H1 (cell line): ENCODE measurements around the gene SPSB1. TPM values are rescaled to one million over a fixed set of nuclear protein-coding genes. Genes with fewer than 3 reads are reported as not detected.

Experiments used
- CHD1 ChIP-seq: IDR thresholded peaks from 2 replicates; pipeline ENCODE4 v1.6.1; 2012; ENCODE audit warnings: low read depth, low read length, improper control_type of control experiment
- JUN ChIP-seq: IDR thresholded peaks from 2 replicates; pipeline ENCODE4 v1.6.1; 2011; ENCODE audit warnings: low read depth, mild to moderate bottlenecking, improper control_type of control experiment, low read length
- KDM1A ChIP-seq: fragments of 200-600, 300-600 bp; sonication (generic); IDR thresholded peaks from 2 replicates; pipeline ENCODE4 v1.7.1; 2016; ENCODE audit warnings: mild to moderate bottlenecking, low read length, borderline replicate concordance
- POLR2A ChIP-seq, 2 experiments: IDR thresholded peaks; 1 replicate in 1 of 2; 2 replicates in 1 of 2; pipeline ENCODE4 v1.6.1; 2011; ENCODE audit warnings: low read depth in 2 of 2, low read length in 2 of 2, mild to moderate bottlenecking in 2 of 2; ENCODE audit errors: control extremely low read depth in 1 of 2
- RBBP5 ChIP-seq: IDR thresholded peaks from 2 replicates; pipeline ENCODE4 v1.7.1; 2012; ENCODE audit warnings: low read depth, mild to moderate bottlenecking, inconsistent platforms, low read length, moderate library complexity, borderline replicate concordance
- RXRA ChIP-seq: IDR thresholded peaks from 2 replicates; pipeline ENCODE4 v1.6.1; 2011; ENCODE audit warnings: low read depth, mild to moderate bottlenecking, low read length, moderate library complexity; ENCODE audit not compliant: insufficient read depth
- SP2 ChIP-seq: IDR thresholded peaks from 2 replicates; pipeline ENCODE4 v1.6.1; 2012; ENCODE audit warnings: mild to moderate bottlenecking, low read length, inconsistent platforms
- ZNF274 ChIP-seq: IDR thresholded peaks from 2 replicates; pipeline ENCODE4 v1.7.0; 2012; ENCODE audit warnings: low read length, borderline replicate concordance; ENCODE audit errors: extremely low read depth
- polyA plus RNA-seq, 7 experiments: library from polyadenylated mRNA; depleted of rRNA in 3 of 7; stranded (reverse) in 5 of 7; unstranded in 2 of 7; fragments of >200 nt in 5 of 7; fragments of 200-250 nt in 2 of 7; gene quantifications; 1 replicate in 5 of 7; 2 replicates in 1 of 7; 4 replicates in 1 of 7; pipeline versions ENCODE4 v1.2.1 to v1.2.3, GENCODE V29; 2011 to 2013; ENCODE audit warnings: missing spikeins in 2 of 7, mixed read lengths in 2 of 7
- total RNA-seq: library from RNA; stranded (reverse); fragmentation: NEBNext Ultra II Directional; extraction: Animal tissue kit (Norgen Biotek cat#: 25700); gene quantifications from 2 replicates; pipeline ENCODE4 v1.2.1, GENCODE V29; 2021
- TF ChIP-seq, protein P1 (sequence below): fragments of 300-600 bp; sonication (generic); IDR thresholded peaks from 2 replicates; pipeline ENCODE4 v1.7.1; 2012; ENCODE audit warnings: low read length, moderate library complexity, mild to moderate bottlenecking, inconsistent platforms; ENCODE audit not compliant: insufficient replicate concordance
- TF ChIP-seq, protein P2 (sequence below), 3 experiments: IDR thresholded peaks; 1 replicate in 2 of 3; 2 replicates in 1 of 3; pipeline versions ENCODE4 v1.5.1 to v1.6.1; 2011; ENCODE audit warnings: low read length in 3 of 3, mild to moderate bottlenecking in 3 of 3, inconsistent platforms in 2 of 3, low read depth in 1 of 3, moderate library complexity in 1 of 3; ENCODE audit not compliant: insufficient read depth in 1 of 3; ENCODE audit errors: control extremely low read depth in 1 of 3

Gene SPSB1
- total and polyA plus RNA-seq, 2 of the 8 experiments (the other 6 are each of a cell fraction or from before 2014, with no cell fraction given) = 5.3 to 6.4 TPM

DNA sequence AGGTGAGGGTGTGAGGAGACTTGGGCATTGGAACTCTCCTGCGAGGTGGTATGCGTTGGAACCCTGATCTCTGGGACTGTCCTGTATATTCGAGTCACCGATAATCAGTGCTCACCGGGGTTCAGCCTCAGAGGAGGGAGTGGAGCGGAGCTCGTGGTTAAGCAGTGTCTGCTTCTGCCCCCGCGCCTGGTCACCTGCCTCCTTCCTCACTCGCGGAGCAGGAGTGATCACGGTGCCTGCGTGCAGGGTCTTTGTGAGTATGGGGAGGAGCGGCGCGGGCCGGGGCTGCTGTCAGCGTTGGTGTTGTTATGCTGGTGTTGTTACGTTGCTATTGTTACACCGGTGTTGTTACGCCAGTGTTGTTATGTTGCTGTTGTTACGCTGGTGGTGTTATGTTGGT is 34.8 kb upstream of the SPSB1 start (continued):
- TF ChIP-seq, protein P1, sequence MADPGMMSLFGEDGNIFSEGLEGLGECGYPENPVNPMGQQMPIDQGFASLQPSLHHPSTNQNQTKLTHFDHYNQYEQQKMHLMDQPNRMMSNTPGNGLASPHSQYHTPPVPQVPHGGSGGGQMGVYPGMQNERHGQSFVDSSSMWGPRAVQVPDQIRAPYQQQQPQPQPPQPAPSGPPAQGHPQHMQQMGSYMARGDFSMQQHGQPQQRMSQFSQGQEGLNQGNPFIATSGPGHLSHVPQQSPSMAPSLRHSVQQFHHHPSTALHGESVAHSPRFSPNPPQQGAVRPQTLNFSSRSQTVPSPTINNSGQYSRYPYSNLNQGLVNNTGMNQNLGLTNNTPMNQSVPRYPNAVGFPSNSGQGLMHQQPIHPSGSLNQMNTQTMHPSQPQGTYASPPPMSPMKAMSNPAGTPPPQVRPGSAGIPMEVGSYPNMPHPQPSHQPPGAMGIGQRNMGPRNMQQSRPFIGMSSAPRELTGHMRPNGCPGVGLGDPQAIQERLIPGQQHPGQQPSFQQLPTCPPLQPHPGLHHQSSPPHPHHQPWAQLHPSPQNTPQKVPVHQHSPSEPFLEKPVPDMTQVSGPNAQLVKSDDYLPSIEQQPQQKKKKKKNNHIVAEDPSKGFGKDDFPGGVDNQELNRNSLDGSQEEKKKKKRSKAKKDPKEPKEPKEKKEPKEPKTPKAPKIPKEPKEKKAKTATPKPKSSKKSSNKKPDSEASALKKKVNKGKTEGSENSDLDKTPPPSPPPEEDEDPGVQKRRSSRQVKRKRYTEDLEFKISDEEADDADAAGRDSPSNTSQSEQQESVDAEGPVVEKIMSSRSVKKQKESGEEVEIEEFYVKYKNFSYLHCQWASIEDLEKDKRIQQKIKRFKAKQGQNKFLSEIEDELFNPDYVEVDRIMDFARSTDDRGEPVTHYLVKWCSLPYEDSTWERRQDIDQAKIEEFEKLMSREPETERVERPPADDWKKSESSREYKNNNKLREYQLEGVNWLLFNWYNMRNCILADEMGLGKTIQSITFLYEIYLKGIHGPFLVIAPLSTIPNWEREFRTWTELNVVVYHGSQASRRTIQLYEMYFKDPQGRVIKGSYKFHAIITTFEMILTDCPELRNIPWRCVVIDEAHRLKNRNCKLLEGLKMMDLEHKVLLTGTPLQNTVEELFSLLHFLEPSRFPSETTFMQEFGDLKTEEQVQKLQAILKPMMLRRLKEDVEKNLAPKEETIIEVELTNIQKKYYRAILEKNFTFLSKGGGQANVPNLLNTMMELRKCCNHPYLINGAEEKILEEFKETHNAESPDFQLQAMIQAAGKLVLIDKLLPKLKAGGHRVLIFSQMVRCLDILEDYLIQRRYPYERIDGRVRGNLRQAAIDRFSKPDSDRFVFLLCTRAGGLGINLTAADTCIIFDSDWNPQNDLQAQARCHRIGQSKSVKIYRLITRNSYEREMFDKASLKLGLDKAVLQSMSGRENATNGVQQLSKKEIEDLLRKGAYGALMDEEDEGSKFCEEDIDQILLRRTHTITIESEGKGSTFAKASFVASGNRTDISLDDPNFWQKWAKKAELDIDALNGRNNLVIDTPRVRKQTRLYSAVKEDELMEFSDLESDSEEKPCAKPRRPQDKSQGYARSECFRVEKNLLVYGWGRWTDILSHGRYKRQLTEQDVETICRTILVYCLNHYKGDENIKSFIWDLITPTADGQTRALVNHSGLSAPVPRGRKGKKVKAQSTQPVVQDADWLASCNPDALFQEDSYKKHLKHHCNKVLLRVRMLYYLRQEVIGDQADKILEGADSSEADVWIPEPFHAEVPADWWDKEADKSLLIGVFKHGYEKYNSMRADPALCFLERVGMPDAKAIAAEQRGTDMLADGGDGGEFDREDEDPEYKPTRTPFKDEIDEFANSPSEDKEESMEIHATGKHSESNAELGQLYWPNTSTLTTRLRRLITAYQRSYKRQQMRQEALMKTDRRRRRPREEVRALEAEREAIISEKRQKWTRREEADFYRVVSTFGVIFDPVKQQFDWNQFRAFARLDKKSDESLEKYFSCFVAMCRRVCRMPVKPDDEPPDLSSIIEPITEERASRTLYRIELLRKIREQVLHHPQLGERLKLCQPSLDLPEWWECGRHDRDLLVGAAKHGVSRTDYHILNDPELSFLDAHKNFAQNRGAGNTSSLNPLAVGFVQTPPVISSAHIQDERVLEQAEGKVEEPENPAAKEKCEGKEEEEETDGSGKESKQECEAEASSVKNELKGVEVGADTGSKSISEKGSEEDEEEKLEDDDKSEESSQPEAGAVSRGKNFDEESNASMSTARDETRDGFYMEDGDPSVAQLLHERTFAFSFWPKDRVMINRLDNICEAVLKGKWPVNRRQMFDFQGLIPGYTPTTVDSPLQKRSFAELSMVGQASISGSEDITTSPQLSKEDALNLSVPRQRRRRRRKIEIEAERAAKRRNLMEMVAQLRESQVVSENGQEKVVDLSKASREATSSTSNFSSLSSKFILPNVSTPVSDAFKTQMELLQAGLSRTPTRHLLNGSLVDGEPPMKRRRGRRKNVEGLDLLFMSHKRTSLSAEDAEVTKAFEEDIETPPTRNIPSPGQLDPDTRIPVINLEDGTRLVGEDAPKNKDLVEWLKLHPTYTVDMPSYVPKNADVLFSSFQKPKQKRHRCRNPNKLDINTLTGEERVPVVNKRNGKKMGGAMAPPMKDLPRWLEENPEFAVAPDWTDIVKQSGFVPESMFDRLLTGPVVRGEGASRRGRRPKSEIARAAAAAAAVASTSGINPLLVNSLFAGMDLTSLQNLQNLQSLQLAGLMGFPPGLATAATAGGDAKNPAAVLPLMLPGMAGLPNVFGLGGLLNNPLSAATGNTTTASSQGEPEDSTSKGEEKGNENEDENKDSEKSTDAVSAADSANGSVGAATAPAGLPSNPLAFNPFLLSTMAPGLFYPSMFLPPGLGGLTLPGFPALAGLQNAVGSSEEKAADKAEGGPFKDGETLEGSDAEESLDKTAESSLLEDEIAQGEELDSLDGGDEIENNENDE = no peak
- TF ChIP-seq KDM1A (no peak), POLR2A (IDR thresholded peaks at IDR 0.05; ENCODE audit: control extremely low read depth in 1 of 2, low read depth in 2 of 2, low read length in 2 of 2) (no peak), SP2 (no peak), JUN (no peak), ZNF274 (no peak), RBBP5 (no peak), RXRA (no peak), CHD1 (no peak)
- TF ChIP-seq, protein P2, sequence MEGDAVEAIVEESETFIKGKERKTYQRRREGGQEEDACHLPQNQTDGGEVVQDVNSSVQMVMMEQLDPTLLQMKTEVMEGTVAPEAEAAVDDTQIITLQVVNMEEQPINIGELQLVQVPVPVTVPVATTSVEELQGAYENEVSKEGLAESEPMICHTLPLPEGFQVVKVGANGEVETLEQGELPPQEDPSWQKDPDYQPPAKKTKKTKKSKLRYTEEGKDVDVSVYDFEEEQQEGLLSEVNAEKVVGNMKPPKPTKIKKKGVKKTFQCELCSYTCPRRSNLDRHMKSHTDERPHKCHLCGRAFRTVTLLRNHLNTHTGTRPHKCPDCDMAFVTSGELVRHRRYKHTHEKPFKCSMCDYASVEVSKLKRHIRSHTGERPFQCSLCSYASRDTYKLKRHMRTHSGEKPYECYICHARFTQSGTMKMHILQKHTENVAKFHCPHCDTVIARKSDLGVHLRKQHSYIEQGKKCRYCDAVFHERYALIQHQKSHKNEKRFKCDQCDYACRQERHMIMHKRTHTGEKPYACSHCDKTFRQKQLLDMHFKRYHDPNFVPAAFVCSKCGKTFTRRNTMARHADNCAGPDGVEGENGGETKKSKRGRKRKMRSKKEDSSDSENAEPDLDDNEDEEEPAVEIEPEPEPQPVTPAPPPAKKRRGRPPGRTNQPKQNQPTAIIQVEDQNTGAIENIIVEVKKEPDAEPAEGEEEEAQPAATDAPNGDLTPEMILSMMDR (IDR thresholded peaks at IDR 0.05; ENCODE audit: control extremely low read depth in 1 of 3, insufficient read depth in 1 of 3, low read depth in 1 of 3, low read length in 3 of 3) = no peak
